Right renal cortex interstitium (tissue), 3 donors: ENCODE results near the gene CFP. TPM values are rescaled to one million over a fixed set of nuclear protein-coding genes. Genes with fewer than 3 reads are reported as not detected.
"Not testable (repeated sequence)": the region's sequence is repeated elsewhere in the genome, so short reads cannot be mapped to it uniquely, and the experiment has no call there.

Experiments
- DNase-seq, 3 donors: peaks; one replicate each; pipeline ENCODE4 v3.0.0-alpha.2; 2013; ENCODE audit warnings: low read depth in 3 of 3, low spot score in 2 of 3
- polyA plus RNA-seq, 3 donors: library from polyadenylated mRNA; unstranded; fragments of 120-200 nt; gene quantifications; one replicate each; pipeline ENCODE4 v1.2.1, GENCODE V29; 2013; ENCODE audit not compliant: insufficient read length in 3 of 3

Gene CFP
- polyA plus RNA-seq, 3 donors, result 0.68 to 1.9 (median 1.3) TPM

- no peak for DNase-seq
Observed at GRCh38 chrX:47608130-47608810, 21.5 kb downstream of the CFP start.

- DNase-seq, result no peak
Observed at GRCh38 chrX:47607091-47607490, 22.6 kb downstream of the CFP start.

DNA sequence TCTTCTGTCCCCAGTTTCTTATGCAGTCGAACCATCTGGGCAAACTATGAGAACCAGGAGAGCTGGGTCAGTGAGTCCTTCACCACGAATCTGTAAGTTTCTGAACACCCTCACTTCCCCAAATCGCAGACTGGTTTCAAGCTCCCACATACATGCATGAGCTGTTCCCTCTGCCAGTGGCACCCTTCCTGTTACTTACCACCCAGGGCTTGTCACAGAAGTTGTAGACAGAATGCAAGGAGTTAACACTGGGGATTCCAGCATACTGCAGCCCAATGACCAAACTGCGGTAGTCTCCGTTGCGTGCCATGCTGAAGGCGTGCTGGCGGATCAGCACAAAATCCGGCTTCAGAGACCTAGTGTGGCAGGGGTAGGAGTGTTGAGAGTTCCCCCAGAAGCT is 24.7 kb downstream of the CFP start:
- no peak for DNase-seq

DNA sequence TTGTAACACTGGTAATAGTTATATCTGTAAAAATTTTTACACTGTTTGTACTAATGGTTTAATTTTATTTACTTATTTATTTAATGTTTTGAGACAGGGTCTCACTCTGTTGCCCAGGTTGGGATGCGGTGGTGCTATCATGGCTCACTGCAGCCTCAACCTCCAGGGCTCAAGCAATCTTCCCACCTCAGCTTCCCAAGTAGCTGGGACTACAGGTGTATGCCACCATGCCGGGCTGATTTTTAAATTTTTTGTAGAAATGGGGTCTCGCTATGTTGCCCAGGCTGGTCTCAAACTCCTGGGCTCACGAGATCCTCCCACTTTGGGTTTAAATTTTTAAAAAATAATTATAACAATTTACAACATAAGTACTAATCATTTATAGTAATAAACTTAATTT is 26.6 kb downstream of the CFP start:
- not testable (repeated sequence) for DNase-seq

GRCh38 chrX:47597222-47597621 is 32.5 kb downstream of the CFP start:
- no peak for DNase-seq

DNA sequence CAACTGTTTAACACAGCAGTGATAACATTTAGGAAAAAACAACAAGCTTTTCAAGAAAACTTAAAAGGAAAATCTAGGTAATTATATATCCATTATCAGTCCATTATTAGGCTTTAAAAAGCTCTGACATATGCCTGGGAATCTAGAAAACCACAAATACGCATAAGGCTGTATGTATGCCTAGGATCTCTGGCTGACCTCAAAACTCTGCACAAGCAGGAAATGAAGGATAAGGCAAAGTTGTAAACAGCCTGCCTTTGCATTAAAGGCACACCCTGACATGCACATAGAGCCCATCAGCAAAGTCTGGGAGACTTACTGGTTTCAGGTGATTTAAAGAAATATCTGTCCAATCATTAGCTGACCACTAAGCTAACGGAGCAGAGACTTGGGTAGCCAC is 33.5 kb downstream of the CFP start:
- DNase-seq, result no peak

DNA sequence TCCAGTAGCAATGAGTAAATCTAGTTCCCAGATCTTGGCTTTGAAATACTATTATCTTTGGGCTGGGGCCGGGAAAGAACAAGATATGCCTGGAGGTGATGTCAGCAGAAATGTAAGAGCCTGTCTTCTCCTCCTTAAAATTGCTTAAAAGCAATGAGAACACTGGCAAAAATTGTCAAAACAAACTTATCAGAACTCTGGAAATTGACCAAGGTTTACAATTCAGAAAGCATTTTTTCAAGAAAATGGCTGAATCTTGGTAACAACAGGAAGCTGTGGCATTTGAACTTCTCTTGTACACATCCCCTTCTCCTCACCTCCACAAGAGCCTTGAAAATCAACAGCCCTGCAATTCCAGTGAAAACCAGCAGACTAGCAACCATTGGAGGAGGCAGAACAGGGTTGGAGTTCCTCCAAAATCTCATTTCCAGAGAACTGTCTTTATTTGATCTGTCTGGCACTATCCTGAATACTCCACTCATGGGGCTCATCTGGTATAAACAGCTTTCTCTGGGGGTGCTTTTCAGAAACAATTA is 33.9 kb downstream of the CFP start:
- DNase-seq, result no peak

- DNase-seq, result no peak
Observed at GRCh38 chrX:47593522-47593921, 36.2 kb downstream of the CFP start.

DNA sequence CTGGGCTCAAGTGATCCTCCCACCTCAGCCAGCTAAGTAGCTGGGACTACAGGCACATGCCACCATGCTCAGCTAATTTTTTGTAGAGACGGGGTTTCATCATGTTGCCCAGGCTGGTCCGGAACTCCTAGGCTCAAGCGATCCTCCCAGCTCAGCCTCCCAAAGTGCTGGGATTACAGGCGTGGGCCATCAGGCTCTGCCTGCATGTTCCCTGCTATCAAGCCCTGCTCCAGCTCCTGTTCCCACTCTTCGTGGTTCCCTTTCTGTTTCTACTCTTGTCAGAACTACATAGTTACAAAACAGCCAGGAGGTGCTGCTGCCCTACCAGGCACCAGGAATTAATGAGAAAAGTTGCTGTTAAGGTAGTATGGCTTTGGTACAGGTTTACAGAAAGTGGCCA is 38.7 kb downstream of the CFP start:
- no peak for DNase-seq

DNA sequence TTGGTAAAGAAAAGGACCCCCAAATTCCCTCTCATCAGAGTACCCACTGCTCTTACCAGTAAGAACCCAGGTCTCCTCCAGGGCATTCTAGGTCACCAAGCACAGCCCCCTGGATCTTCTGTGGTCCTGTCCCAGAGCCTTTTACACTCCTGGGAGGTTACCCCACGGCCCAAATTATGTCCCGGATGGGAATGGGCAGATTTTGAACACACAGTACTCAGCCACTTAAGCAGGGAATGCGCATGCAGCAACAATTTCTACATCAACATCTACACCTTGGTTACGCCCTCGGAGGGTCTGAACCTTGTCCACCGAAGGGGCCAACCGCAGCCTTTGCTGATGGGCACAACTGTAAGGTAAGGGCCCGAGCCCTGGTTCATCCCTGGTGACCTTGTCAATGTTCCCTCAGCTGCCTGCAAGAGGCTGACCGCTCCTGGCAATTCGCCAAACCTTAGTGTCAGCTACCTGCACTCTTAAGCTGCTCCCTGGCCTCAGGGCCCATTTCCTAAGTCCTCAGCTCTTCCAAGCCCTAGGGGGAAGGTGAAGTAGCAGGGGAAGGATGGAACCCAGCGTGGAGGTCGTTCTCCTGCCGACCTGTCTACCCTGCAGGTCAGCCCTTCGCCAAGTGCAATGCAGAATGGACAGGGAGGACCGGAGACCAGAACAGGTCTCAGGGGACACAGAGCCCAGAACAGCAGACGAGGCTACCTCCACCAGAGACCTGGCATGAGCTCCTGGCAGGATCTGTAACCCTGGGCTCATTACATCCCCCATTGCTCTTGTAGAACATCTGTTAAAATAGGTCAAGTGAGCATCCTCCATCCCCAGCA is 41.6 kb downstream of the CFP start:
- no peak for DNase-seq

GRCh38 chrX:47587091-47587891 is 42.4 kb downstream of the CFP start:
- DNase-seq, result no peak

- no peak for DNase-seq
Observed at GRCh38 chrX:47586043-47586787, 43.5 kb downstream of the CFP start.

- DNase-seq, result no peak
Observed at GRCh38 chrX:47585273-47585672, 44.5 kb downstream of the CFP start.

- DNase-seq, result no peak
Observed at GRCh38 chrX:47584714-47585113, 45.0 kb downstream of the CFP start.

- no peak for DNase-seq
Observed at GRCh38 chrX:47583240-47583861, 46.4 kb downstream of the CFP start.

DNA sequence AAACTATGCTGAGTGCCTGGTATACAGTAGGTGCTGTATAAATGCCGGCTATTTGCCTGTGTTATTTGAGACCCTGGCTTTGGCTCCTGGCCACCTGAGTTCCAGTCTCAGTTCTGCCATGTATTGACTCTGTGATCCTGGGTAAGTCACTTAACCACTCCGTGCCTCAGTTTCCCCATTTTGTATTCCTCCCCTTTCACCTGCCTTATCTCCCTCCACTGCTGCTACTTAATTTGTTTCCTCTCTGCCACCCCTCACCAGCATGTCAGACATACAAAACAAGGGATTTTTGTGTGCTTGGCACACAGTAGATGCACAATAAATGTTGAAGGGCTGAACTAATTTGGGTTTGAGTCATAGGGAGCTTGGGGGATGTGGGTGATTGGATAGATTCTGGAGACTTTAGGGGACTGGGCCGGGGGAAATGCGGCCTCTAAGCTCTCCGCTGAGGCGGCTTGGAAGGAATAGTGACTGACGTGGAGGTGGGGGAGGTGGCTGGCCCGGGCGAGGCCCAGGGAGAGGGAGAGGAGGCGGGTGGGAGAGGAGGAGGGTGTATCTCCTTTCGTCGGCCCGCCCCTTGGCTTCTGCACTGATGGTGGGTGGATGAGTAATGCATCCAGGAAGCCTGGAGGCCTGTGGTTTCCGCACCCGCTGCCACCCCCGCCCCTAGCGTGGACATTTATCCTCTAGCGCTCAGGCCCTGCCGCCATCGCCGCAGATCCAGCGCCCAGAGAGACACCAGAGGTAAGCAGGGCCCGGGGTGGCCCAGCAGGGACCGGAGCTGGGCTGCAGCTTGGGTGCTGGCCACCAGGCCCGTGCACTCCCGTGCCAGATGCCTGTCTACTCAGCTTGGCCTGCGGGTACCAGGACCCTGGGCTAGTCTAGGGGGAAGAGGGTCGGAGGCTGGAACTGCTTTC is 47.7 kb downstream of the CFP start, which contains the start of gene TIMP1:
Gene TIMP1, plus strand, starts transcription at position 706 of the 917 bp plus-strand sequence. CDS start 980 bp downstream, outside the sequence.
- peak in 2 of 3 donors; percentile 25 to 59 for DNase-seq

DNA sequence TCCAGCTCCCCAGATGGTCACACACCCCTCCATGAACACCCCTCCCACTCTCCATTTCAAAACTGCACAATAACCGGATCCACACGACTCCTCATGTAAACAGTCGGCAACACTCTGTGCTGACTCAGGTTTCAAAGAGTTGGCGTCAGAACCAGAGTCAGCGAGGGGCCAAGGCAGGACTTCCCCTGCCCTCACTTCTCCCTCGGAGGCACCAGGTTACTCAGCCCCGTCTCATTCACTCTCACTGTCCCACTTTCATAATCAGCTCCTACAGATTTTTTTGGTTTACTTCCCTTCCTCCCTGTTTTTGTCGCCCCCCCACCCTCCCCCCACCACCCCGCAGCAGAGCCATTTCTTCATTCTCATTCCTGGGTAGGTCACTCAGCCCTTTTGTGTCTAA is 50.2 kb downstream of the CFP start:
- no peak for DNase-seq

- no peak for DNase-seq
Observed at GRCh38 chrX:47578692-47579091, 51.0 kb downstream of the CFP start.

DNA sequence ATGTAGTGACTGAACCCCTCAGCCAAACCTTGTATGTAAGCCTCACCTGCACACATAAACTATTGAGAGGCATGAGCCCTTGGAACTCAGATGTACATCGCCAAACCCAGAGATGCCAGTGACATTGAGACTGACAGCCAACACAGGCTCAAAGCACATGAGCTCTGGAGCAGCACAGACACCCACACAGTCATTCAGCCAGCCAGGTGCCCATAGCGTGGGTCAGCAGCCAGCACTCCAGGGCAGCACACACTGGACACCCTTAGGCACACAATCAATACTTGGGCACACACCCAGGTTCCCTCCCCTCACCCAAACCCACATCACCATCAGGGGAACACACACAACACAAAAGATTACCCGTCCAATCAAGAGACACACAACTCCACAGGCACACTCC is 51.8 kb downstream of the CFP start:
- DNase-seq, result no peak
